ENCODE data around the gene PRKAG2. TPM values are rescaled to one million over a fixed set of nuclear protein-coding genes. Genes with fewer than 3 reads are reported as not detected.

PRKAG2 gene
- total and polyA plus RNA-seq, 2 of the 13 experiments (the other 11 are each of a cell fraction or from before 2014, with no cell fraction given): 0.90 to 1.3 TPM

DNA sequence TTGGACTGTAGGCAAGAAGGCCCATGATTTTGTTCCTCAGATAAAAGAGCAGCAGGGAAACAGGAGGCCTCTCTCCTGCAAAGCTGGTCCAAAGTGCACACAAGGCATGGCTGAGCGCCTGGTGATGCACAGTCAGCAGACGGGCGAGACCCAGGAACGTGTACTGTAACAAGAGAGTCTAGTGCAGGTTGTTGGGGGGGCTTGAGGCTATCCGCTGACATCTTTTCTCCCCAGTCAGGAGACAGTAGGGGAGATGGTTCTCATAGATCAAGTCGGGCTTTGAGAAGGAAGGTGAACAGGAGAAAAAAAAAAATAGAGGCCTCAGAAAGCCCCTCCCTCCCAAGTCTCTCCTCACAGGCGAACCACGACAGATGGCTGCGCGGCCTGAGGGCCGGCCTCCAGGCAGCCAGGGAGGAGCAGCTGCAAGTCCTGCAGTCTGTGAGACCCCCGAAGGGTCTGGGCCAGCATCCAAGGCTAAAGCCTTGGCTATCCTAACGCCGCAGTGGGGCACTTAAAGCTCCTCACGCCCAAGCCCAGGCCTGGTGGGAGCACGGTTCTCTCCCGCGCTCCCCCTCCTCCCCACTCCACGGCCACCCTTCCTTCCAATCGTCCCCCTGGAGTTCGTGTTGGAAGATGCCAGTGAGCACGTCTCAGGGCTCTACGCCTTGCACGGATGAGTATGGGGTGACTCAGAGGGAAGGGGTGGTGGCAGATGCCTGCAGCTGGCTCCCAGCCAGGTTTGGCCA lies 68.3 kb downstream of the PRKAG2 start (continued):
- TF ChIP-seq HNF1B (CRISPR knock-in tag; IDR thresholded peaks at IDR 0.05) (no peak), ZNF3 (CRISPR knock-in tag; IDR thresholded peaks at IDR 0.05) (no peak), ZNF142 (CRISPR knock-in tag; IDR thresholded peaks at IDR 0.05) (no peak), KLF16 (CRISPR knock-in tag; IDR thresholded peaks at IDR 0.05) (no peak), SMAD3 (CRISPR knock-in tag; IDR thresholded peaks at IDR 0.05) (no peak), ZNF75D (CRISPR knock-in tag; IDR thresholded peaks at IDR 0.05; ENCODE audit: borderline replicate concordance) (no peak), NFE2L2 (IDR thresholded peaks at IDR 0.05; ENCODE audit: low read length) (no peak), MIXL1 (CRISPR knock-in tag; IDR thresholded peaks at IDR 0.05) (no peak), SOX5 (CRISPR knock-in tag; IDR thresholded peaks at IDR 0.05; ENCODE audit: borderline replicate concordance) (no peak), SPEN (CRISPR knock-in tag; IDR thresholded peaks at IDR 0.05; ENCODE audit: low read depth) (no peak), ZNF713 (CRISPR knock-in tag; IDR thresholded peaks at IDR 0.05) (no peak), ZNF639 (CRISPR knock-in tag; conservative IDR thresholded peaks at IDR 0.05) (no peak), NAIF1 (CRISPR knock-in tag; IDR thresholded peaks at IDR 0.05; ENCODE audit: borderline replicate concordance) (no peak), KMT2A (CRISPR knock-in tag; IDR thresholded peaks at IDR 0.05) (no peak), SIN3B (IDR thresholded peaks at IDR 0.05; ENCODE audit: low read length) (no peak), KMT2B (CRISPR knock-in tag; IDR thresholded peaks at IDR 0.05) (no peak), AGO1 (IDR thresholded peaks at IDR 0.05; ENCODE audit: low read depth, low read length, poor library complexity, severe bottlenecking) (no peak), KLF9 (CRISPR knock-in tag; IDR thresholded peaks at IDR 0.05; ENCODE audit: low read depth) (no peak), ZNF589 (CRISPR knock-in tag; conservative IDR thresholded peaks at IDR 0.05) (no peak), ZNF547 (CRISPR knock-in tag; IDR thresholded peaks at IDR 0.05) (no peak), ZNF720 (CRISPR knock-in tag; IDR thresholded peaks at IDR 0.05) (no peak)
- TF ChIP-seq, protein P1, sequence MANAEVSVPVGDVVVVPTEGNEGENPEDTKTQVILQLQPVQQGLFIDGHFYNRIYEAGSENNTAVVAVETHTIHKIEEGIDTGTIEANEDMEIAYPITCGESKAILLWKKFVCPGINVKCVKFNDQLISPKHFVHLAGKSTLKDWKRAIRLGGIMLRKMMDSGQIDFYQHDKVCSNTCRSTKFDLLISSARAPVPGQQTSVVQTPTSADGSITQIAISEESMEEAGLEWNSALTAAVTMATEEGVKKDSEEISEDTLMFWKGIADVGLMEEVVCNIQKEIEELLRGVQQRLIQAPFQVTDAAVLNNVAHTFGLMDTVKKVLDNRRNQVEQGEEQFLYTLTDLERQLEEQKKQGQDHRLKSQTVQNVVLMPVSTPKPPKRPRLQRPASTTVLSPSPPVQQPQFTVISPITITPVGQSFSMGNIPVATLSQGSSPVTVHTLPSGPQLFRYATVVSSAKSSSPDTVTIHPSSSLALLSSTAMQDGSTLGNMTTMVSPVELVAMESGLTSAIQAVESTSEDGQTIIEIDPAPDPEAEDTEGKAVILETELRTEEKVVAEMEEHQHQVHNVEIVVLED (CRISPR knock-in tag; IDR thresholded peaks at IDR 0.05; ENCODE audit: borderline replicate concordance): no peak
